SU-DHL-6 (cell line): Measurements from ENCODE around the gene ST3GAL6.
"Not testable (repeated sequence)": the region's sequence is repeated elsewhere in the genome, so short reads cannot be mapped to it uniquely, and the experiment has no call there.

Experiments
- H2AFZ ChIP-seq: fragments of 200-600 bp; sonication (generic); 2 replicates; pipeline ENCODE4 v1.6.1; 2014; ENCODE audit warnings: low read depth, mild to moderate bottlenecking, moderate library complexity, mixed read lengths, antibody characterized with exemption, low read length; ENCODE audit not compliant: severe bottlenecking
- H3F3A ChIP-seq: fragments of 200-600 bp; shearing (Covaris generic); 2 replicates; pipeline ENCODE4 v1.6.0; 2016; ENCODE audit warnings: antibody characterized with exemption, mild to moderate bottlenecking; ENCODE audit not compliant: insufficient read depth
- H3K27ac ChIP-seq: fragments of 200-600 bp; sonication (generic); 2 replicates; pipeline ENCODE4 v1.5.1; 2016; ENCODE audit warnings: low read depth, mild to moderate bottlenecking, low read length, moderate library complexity, mixed read lengths
- H3K27me3 ChIP-seq: fragments of 200-600 bp; sonication (generic), shearing (Covaris generic); 2 replicates; pipeline ENCODE4 v1.6.0; 2014; ENCODE audit warnings: mild to moderate bottlenecking, low read length
- H3K36me3 ChIP-seq: fragments of 200-600 bp; sonication (generic); 2 replicates; pipeline ENCODE4 v1.6.1; 2014; ENCODE audit warnings: mild to moderate bottlenecking, low read length, mixed read lengths
- H3K4me2 ChIP-seq: fragments of 300-600, 200-600 bp; shearing (Covaris generic), sonication (generic); 2 replicates; pipeline ENCODE4 v1.6.0; 2014; ENCODE audit warnings: low read length, low read depth, mild to moderate bottlenecking; ENCODE audit not compliant: poor library complexity, severe bottlenecking
- H3K4me3 ChIP-seq: fragments of 200-600 bp; sonication (generic); 2 replicates; pipeline ENCODE4 v1.5.1; 2014; ENCODE audit warnings: antibody characterized with exemption, low read length, mild to moderate bottlenecking, mixed read lengths; ENCODE audit not compliant: insufficient read depth, poor library complexity, severe bottlenecking
- H3K79me2 ChIP-seq: fragments of 200-600 bp; sonication (generic); 2 replicates; pipeline ENCODE4 v1.6.1; 2014; ENCODE audit warnings: mild to moderate bottlenecking, low read length, moderate library complexity; ENCODE audit not compliant: insufficient read depth
- H3K9ac ChIP-seq: fragments of 200-600 bp; sonication (generic); 2 replicates; pipeline ENCODE4 v1.7.0; 2014; ENCODE audit warnings: mild to moderate bottlenecking, low read length
- H3K9me2 ChIP-seq: fragments of 200-600 bp; sonication (generic); replicated peaks from 2 replicates; pipeline ENCODE4 v1.6.1; 2014; ENCODE audit warnings: low read length; ENCODE audit not compliant: insufficient read depth
- H3K9me3 ChIP-seq: fragments of 200-600 bp; sonication (generic); 2 replicates; pipeline ENCODE4 v1.6.1; 2014; ENCODE audit warnings: low read length, mixed read lengths; ENCODE audit not compliant: insufficient read depth
- H4K20me1 ChIP-seq: fragments of 200-600 bp; sonication (generic); 2 replicates; pipeline ENCODE4 v1.6.1; 2014; ENCODE audit warnings: low read depth, mild to moderate bottlenecking, antibody characterized with exemption, low read length, moderate library complexity, mixed read lengths
- EZH2phosphoT487 ChIP-seq: fragments of 200-600 bp; sonication (generic), shearing (Covaris generic); conservative IDR thresholded peaks from 2 replicates; pipeline ENCODE4 v1.6.1; 2018; ENCODE audit warnings: mild to moderate bottlenecking, antibody characterized with exemption, low read length, moderate library complexity, mixed read lengths
- TF ChIP-seq, protein P1 (sequence below): fragments of 200-600 bp; sonication (generic); IDR thresholded peaks from one replicate; pipeline ENCODE4 v1.5.1; 2017; ENCODE audit warnings: antibody characterized with exemption, mild to moderate bottlenecking, low read length, moderate library complexity; ENCODE audit not compliant: insufficient read depth, poor library complexity, severe bottlenecking

ST3GAL6 gene

DNA sequence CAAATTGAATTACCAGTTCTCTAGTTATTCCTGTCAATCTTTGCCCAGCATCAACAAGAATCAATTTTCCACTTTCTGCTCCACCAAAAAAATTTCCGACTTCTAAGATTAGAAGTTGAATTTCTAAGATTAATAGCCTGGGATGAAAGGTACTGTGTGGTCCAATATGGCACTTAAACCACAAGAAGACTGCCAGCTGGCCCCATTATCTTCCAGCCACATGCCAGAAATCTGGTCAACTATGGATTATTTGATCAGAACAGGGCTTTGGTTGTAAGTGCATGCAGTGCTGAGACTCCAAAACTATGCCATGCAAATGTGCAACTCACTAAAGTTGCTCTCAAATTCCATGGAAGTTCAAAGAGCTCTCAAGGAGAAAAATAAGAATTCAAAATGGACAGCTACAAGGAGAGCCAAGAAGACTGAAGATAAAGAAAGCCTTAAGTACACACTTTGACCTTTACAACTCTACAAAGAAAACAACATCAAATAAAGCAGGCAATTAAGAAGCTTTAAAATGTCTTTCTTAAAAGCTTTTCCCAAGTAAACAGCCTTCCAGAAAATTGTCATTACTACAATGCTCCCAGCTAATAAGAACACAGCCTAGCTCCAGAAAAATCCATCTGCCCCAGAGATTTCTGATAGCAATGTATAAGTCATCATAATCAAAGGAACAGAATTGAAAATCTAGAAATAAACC lies 64.2 kb downstream of the ST3GAL6 start:
- no peaks in the 10 kb centered on the region for H4K20me1 ChIP-seq
- TF ChIP-seq EZH2phosphoT487, result no peak
- TF ChIP-seq, protein P1, sequence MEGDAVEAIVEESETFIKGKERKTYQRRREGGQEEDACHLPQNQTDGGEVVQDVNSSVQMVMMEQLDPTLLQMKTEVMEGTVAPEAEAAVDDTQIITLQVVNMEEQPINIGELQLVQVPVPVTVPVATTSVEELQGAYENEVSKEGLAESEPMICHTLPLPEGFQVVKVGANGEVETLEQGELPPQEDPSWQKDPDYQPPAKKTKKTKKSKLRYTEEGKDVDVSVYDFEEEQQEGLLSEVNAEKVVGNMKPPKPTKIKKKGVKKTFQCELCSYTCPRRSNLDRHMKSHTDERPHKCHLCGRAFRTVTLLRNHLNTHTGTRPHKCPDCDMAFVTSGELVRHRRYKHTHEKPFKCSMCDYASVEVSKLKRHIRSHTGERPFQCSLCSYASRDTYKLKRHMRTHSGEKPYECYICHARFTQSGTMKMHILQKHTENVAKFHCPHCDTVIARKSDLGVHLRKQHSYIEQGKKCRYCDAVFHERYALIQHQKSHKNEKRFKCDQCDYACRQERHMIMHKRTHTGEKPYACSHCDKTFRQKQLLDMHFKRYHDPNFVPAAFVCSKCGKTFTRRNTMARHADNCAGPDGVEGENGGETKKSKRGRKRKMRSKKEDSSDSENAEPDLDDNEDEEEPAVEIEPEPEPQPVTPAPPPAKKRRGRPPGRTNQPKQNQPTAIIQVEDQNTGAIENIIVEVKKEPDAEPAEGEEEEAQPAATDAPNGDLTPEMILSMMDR, result no peak
- H3K27ac ChIP-seq, result no peak overlapping the region
- no peak overlapping the region for H3K9ac ChIP-seq
- no peaks in the 10 kb centered on the region for H3K79me2 ChIP-seq
- H3K9me3 ChIP-seq, result no peaks in the 10 kb centered on the region
- no peaks in the 10 kb centered on the region for H3F3A ChIP-seq
- no peaks in the 10 kb centered on the region for H3K9me2 ChIP-seq
- no peak overlapping the region for H2AFZ ChIP-seq
- H3K36me3 ChIP-seq, result no peaks in the 10 kb centered on the region
- no peaks in the 10 kb centered on the region for H3K27me3 ChIP-seq
- no peak overlapping the region for H3K4me3 ChIP-seq
- H3K4me2 ChIP-seq, result no peak overlapping the region

- Histone ChIP-seq H3K27ac (no peak overlapping the region), H3K9me3 (no peaks in the 10 kb centered on the region), H3K9ac (no peak overlapping the region), H3K4me2 (no peak overlapping the region), H3F3A (no peaks in the 10 kb centered on the region), H3K27me3 (no peaks in the 10 kb centered on the region), H3K36me3 (no peaks in the 10 kb centered on the region), H3K9me2 (no peaks in the 10 kb centered on the region), H2AFZ (no peak overlapping the region), H3K4me3 (no peak overlapping the region), H4K20me1 (no peaks in the 10 kb centered on the region), H3K79me2 (no peaks in the 10 kb centered on the region)
- TF ChIP-seq EZH2phosphoT487, result no peak
Measured at GRCh38 chr3:98829246-98829832, 66.2 kb downstream of the ST3GAL6 start.

DNA sequence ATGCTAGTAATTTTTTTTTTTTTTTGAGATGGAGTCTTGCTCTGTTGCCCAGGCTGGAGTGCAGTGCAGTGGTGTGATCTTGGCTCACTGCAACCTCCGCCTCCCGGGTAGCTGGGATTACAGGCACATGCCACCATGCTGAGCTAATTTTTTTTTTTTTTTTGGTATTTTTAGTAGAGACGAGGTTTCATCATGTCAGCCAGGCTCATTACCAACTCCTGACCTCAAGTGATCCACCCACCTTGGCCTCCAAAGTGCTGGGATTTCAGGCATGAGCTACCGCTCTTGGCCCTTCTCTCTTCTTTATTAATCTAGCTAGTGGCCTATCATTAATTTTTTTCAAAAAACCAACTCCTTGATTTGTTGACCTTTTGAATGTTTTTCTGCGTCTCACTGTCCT lies 67.9 kb downstream of the ST3GAL6 start:
- H3F3A ChIP-seq, H3K27ac ChIP-seq, H3K9ac ChIP-seq, H3K36me3 ChIP-seq, H3K4me3 ChIP-seq, H3K79me2 ChIP-seq, H3K27me3 ChIP-seq, H4K20me1 ChIP-seq, H2AFZ ChIP-seq, H3K9me3 ChIP-seq, H3K4me2 ChIP-seq, H3K9me2 ChIP-seq: not testable (repeated sequence)

DNA sequence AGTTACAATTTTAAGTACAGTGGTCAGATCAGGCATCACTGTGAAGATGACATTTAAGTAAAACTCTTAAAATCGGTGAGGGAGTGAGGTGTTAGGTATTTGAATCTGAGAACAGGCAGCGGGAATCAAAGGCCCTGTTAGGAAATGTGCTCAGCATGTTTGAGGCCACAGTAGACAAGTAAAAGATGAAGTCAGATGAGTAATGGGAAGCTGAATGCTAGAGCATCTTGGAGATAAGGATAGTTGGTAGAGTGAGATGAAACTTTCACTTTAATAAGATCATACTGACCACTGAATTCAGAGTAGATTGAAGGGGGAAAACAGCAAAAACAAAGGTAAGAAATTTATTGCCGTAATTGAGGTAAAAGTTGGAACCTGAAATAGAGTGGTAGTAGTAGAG lies 76.7 kb downstream of the ST3GAL6 start:
- no peak for TF ChIP-seq EZH2phosphoT487
- TF ChIP-seq, protein P1, result no peak
- H2AFZ ChIP-seq, result no peak overlapping the region
- no peaks in the 10 kb centered on the region for H3K79me2 ChIP-seq

More for the DNA sequence above, 76.7 kb downstream of the ST3GAL6 start:
- Histone ChIP-seq H3K9me3 (no peaks in the 10 kb centered on the region), H3K4me3 (no peak overlapping the region), H3K27me3 (no peaks in the 10 kb centered on the region), H3K27ac (no peak overlapping the region), H3K9ac (no peak overlapping the region), H3F3A (no peaks in the 10 kb centered on the region), H3K36me3 (no peaks in the 10 kb centered on the region), H3K9me2 (no peaks in the 10 kb centered on the region), H3K4me2 (no peak overlapping the region), H4K20me1 (no peaks in the 10 kb centered on the region)
